Spinal cord (tissue), 10 donors: ENCODE data around the gene C2CD2L. TPM values are rescaled to one million over a fixed set of nuclear protein-coding genes. Genes with fewer than 3 reads are reported as not detected.

Experiments used
- DNase-seq, 6 donors: peaks; one replicate each; pipeline versions ENCODE4 v3.0.0 to v3.0.0-alpha.2; 2013 to 2015; ENCODE audit warnings: low spot score in 6 of 6, low read depth in 4 of 6
- H3K27ac ChIP-seq: one replicate; pipeline ENCODE4 v1.5.1; 2013; ENCODE audit warnings: low read depth, low read length, control low read depth
- H3K27me3 ChIP-seq: one replicate; pipeline ENCODE4 v1.6.1; 2013; ENCODE audit warnings: low read length; ENCODE audit not compliant: control insufficient read depth, insufficient read depth
- H3K36me3 ChIP-seq: one replicate; pipeline ENCODE4 v1.6.1; 2013; ENCODE audit warnings: low read length; ENCODE audit not compliant: control insufficient read depth, insufficient read depth
- H3K4me1 ChIP-seq: one replicate; pipeline ENCODE4 v1.6.1; 2013; ENCODE audit warnings: low read length; ENCODE audit not compliant: control insufficient read depth, insufficient read depth
- H3K4me3 ChIP-seq: one replicate; pipeline ENCODE4 v1.5.1; 2013; ENCODE audit warnings: low read depth, low read length, control low read depth
- H3K9me3 ChIP-seq: one replicate; pipeline ENCODE4 v1.6.1; 2013; ENCODE audit warnings: low read length; ENCODE audit not compliant: control insufficient read depth, insufficient read depth
- WGBS: methylation state at CpG from one replicate; pipeline ENCODE4 v1.1.5; 2013; ENCODE audit warnings: missing lambda C conversion rate; ENCODE audit not compliant: insufficient coverage; 5-methylcytosine and 5-hydroxymethylcytosine counted together
- polyA plus RNA-seq, 2 donors: library from polyadenylated mRNA; unstranded; fragments of 120-200 nt; gene quantifications; one replicate each; pipeline ENCODE4 v1.2.1, GENCODE V29; 2013; ENCODE audit not compliant: insufficient read length in 2 of 2
- total RNA-seq, 2 donors: library from RNA; depleted of rRNA in 1 of 2; stranded (reverse); fragments of 120-200 nt in 1 of 2; fragments of >200 nt in 1 of 2; gene quantifications; one replicate each; pipeline versions ENCODE4 v1.2.3 to v1.2.4, GENCODE V29; 2013 to 2014
- donor health status: healthy.

C2CD2L gene
- total and polyA plus RNA-seq, 4 donors, result 9.7 to 35.3 (median 23.1) TPM

GRCh38 chr11:119147604-119148333, 40.6 kb downstream of the C2CD2L start:
- DNase-seq, result no peak
- Histone ChIP-seq H3K4me1 (peaks cover 31% of the 10 kb centered on the region), H3K9me3 (no peaks in the 10 kb centered on the region), H3K36me3 (peaks cover 5% of the 10 kb centered on the region), H3K27me3 (peaks cover 9% of the 10 kb centered on the region), H3K27ac (no peak overlapping the region), H3K4me3 (no peak overlapping the region)
- 80% methylated on average over 1 of the region's 6 CpGs for WGBS

DNA sequence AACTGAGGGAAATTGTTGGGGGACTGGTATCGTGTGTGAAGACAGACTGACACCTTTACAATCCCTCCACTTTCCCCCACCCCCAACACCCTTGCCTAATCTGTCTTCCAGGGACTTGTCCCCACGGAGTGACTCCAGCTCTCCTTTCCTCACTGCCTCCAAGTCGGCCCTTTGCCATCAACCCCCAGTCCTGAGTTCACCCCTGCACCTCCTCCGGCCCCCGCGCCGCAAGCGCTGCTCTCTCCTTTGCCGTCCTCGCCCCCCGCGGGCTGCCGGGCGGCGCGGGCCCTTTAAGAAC, 41.5 kb downstream of the C2CD2L start:
- Histone ChIP-seq H3K4me3 (peak overlapping the region; percentile 54), H3K36me3 (peaks cover 5% of the 10 kb centered on the region), H3K4me1 (peaks cover 31% of the 10 kb centered on the region), H3K27me3 (peaks cover 9% of the 10 kb centered on the region), H3K27ac (no peak overlapping the region), H3K9me3 (no peaks in the 10 kb centered on the region)
- 0% methylated on average over 15 of the region's 16 CpGs for WGBS
- DNase-seq, result no peak

GRCh38 chr11:119149018-119149785, 42.1 kb downstream of the C2CD2L start, which contains the start of gene ABCG4:
ABCG4 (plus strand) TSS chr11:119149052; CDS start chr11:119149966, 914 bp downstream.
- peaks cover 9% of the 10 kb centered on the region for H3K27me3 ChIP-seq
- H3K9me3 ChIP-seq, result no peaks in the 10 kb centered on the region
- peaks cover 31% of the 10 kb centered on the region for H3K4me1 ChIP-seq
- no peak within 1 kb of the TSS for H3K27ac ChIP-seq
- under 1% methylated on average over 63 of the region's 73 CpGs for WGBS
- H3K36me3 ChIP-seq, result peaks cover 9% of the 10 kb centered on the region
- peak in 2 of 6 donors; percentile 60 to 61 for DNase-seq
- peak within 1 kb of the TSS; percentile 54 for H3K4me3 ChIP-seq

GRCh38 chr11:119149786-119150275, 42.7 kb downstream of the C2CD2L start:
- Histone ChIP-seq H3K9me3 (no peaks in the 10 kb centered on the region), H3K27me3 (peaks cover 9% of the 10 kb centered on the region), H3K36me3 (peaks cover 15% of the 10 kb centered on the region), H3K27ac (no peak overlapping the region), H3K4me3 (peak overlapping the region; percentile 54), H3K4me1 (peaks cover 28% of the 10 kb centered on the region)
- WGBS, result 6% methylated on average over 33 of the region's 33 CpGs
- DNase-seq, result peak in 2 of 6 donors; percentile 6 to 23

GRCh38 chr11:119152043-119152442, 44.9 kb downstream of the C2CD2L start:
- Histone ChIP-seq H3K9me3 (no peaks in the 10 kb centered on the region), H3K27me3 (peaks cover 6% of the 10 kb centered on the region), H3K36me3 (peaks cover 28% of the 10 kb centered on the region), H3K4me3 (no peak overlapping the region), H3K27ac (no peak overlapping the region), H3K4me1 (peaks cover 27% of the 10 kb centered on the region)
- WGBS, result 65% methylated on average over 7 of the region's 9 CpGs
- no peak for DNase-seq

DNA sequence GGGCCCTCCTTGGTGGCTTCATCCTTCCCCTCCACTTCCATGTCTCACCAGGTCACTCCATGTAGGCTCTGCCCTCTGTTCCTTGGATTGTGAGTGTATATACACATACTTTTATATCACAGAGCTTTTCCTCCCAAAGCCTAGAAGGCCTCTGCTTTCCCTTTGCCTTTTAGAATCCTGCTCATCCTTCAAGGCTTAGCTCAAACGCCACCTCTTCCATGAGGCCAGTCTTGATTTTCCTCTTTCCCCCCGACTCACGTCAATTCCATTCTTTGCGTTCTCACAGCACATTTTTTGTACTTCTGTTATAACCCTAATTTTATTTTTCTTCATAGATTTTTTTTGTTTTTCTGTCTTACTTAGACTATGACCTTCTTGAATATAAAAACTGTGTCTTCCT, 45.5 kb downstream of the C2CD2L start:
- no peak overlapping the region for H3K27ac ChIP-seq
- peaks cover 27% of the 10 kb centered on the region for H3K4me1 ChIP-seq
- DNase-seq, result no peak
- H3K9me3 ChIP-seq, result no peaks in the 10 kb centered on the region
- peaks cover 28% of the 10 kb centered on the region for H3K36me3 ChIP-seq
- peaks cover 6% of the 10 kb centered on the region for H3K27me3 ChIP-seq
- 79% methylated on average over 2 of the region's 4 CpGs for WGBS
- H3K4me3 ChIP-seq, result no peak overlapping the region

GRCh38 chr11:119153049-119153818, 46.1 kb downstream of the C2CD2L start:
- WGBS, result 59% methylated on average over 4 of the region's 9 CpGs
- H3K36me3 ChIP-seq, result peaks cover 30% of the 10 kb centered on the region
- H3K9me3 ChIP-seq, result no peaks in the 10 kb centered on the region
- peaks cover 23% of the 10 kb centered on the region for H3K4me1 ChIP-seq
- H3K27me3 ChIP-seq, result peaks cover under 1% of the 10 kb centered on the region
- DNase-seq, result no peak
- no peak overlapping the region for H3K4me3 ChIP-seq
- H3K27ac ChIP-seq, result no peak overlapping the region

DNA sequence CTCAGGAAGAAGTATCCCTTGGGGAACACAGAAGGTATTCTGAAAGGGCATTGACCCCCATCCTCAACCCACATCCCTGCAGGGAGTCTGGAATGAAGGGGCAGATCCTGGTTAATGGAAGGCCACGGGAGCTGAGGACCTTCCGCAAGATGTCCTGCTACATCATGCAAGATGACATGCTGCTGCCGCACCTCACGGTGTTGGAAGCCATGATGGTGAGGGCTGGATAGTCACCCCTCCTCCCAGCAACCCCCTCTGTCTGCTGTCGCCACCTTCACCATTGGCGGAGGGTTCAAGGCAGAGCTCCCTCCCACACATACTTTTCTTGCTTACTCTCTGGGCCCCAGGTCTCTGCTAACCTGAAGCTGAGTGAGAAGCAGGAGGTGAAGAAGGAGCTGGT, 47.0 kb downstream of the C2CD2L start:
- whole genome bisulfite sequencing, result 58% methylated on average over 2 of the region's 6 CpGs
- no peak for DNase-seq
- Histone ChIP-seq H3K4me1 (peaks cover 16% of the 10 kb centered on the region), H3K27me3 (no peaks in the 10 kb centered on the region), H3K9me3 (no peaks in the 10 kb centered on the region), H3K36me3 (peaks cover 35% of the 10 kb centered on the region), H3K4me3 (no peak overlapping the region), H3K27ac (no peak overlapping the region)

DNA sequence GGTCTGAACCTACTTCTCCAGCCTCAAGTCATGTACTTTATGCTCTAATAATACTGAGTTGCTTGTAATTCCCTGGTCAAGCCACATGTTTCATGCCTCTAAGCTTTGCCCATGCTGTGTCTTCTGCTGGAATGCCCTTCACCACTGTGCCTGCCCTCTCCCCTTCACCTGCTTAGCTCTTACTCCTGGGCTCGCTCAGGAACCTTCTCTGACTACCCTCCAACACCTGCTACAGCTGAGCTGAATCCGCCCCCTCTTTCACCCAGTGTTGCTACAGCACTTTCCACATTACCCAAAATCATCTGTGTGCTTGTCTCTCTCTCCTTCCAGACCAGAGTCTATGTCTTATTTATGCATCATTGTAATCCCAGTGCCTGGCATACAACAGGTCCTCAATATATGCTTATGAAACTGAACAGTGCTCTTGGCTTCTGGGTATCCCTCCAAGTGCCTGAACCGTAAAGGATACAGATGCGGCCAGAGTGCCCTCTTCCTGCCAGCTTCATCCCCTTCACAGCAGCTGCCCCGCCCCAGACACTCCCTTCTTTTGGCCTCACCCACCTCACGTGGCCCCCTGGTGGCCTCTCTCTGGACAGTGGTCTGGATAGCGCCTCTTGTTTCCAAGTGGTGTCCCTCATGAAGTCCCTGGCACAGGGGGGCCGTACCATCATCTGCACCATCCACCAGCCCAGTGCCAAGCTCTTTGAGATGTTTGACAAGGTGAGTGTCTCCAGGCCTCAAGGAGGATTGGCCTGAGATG, 48.8 kb downstream of the C2CD2L start:
- H3K27me3 ChIP-seq, result no peaks in the 10 kb centered on the region
- H3K9me3 ChIP-seq, result no peaks in the 10 kb centered on the region
- H3K4me3 ChIP-seq, result no peak overlapping the region
- H3K27ac ChIP-seq, result no peak overlapping the region
- WGBS, result 52% methylated on average over 6 of the region's 8 CpGs
- no peak for DNase-seq
- H3K36me3 ChIP-seq, result peaks cover 44% of the 10 kb centered on the region
- H3K4me1 ChIP-seq, result peaks cover 3% of the 10 kb centered on the region
